ENCODE measurements around the gene VCAN.

VCAN gene

GRCh38 chr5:83469075-83469474 is 2.5 kb upstream of the VCAN start:
- FAIRE-seq: no peak

- no peak for FAIRE-seq
Measured at GRCh38 chr5:83470526-83471404, 779 bp upstream of the VCAN start.

- no peak for FAIRE-seq
Measured at GRCh38 chr5:83472213-83472507, 616 bp downstream of the VCAN start.

GRCh38 chr5:83472508-83473345 is 1.2 kb downstream of the VCAN start:
- no peak for FAIRE-seq

- peak; percentile 37 for FAIRE-seq
Measured at GRCh38 chr5:83473346-83474160, 2.0 kb downstream of the VCAN start.

- FAIRE-seq: no peak
Measured at GRCh38 chr5:83474161-83474796, 2.7 kb downstream of the VCAN start.

GRCh38 chr5:83474991-83475390 is 3.4 kb downstream of the VCAN start:
- no peak for FAIRE-seq

- FAIRE-seq: no peak
Measured at GRCh38 chr5:83475391-83475863, 3.9 kb downstream of the VCAN start.

- no peak for FAIRE-seq
Measured at GRCh38 chr5:83475935-83476814, 4.6 kb downstream of the VCAN start.

GRCh38 chr5:83482961-83483360 is 11.4 kb downstream of the VCAN start:
- FAIRE-seq: no peak

GRCh38 chr5:83484294-83484693 is 12.8 kb downstream of the VCAN start:
- FAIRE-seq: no peak

GRCh38 chr5:83485842-83486241 is 14.3 kb downstream of the VCAN start:
- FAIRE-seq: no peak

GRCh38 chr5:83487155-83487554 is 15.6 kb downstream of the VCAN start:
- FAIRE-seq: no peak

- FAIRE-seq: no peak
Measured at GRCh38 chr5:83488271-83488670, 16.7 kb downstream of the VCAN start.

- no peak for FAIRE-seq
Measured at GRCh38 chr5:83488821-83489220, 17.3 kb downstream of the VCAN start.

- FAIRE-seq: no peak
Measured at GRCh38 chr5:83490203-83490602, 18.7 kb downstream of the VCAN start.

- no peak for FAIRE-seq
Measured at GRCh38 chr5:83492331-83492730, 20.8 kb downstream of the VCAN start.

- no peak for FAIRE-seq
Measured at GRCh38 chr5:83493644-83494043, 22.1 kb downstream of the VCAN start.

- FAIRE-seq: no peak
Measured at GRCh38 chr5:83494087-83494620, 22.6 kb downstream of the VCAN start.

GRCh38 chr5:83494666-83495065 is 23.1 kb downstream of the VCAN start:
- no peak for FAIRE-seq

- FAIRE-seq: no peak
Measured at GRCh38 chr5:83496626-83497025, 25.1 kb downstream of the VCAN start.
